Activated CD8-positive, alpha-beta memory T cell treated with anti-CD3 and anti-CD28 coated beads, Interleukin-2, amount 10 ng/mL, durations not matched to agents 7 days and 5 days (primary cell): Measurements from ENCODE around the gene CTPS1. TPM values are rescaled to one million over a fixed set of nuclear protein-coding genes. Genes with fewer than 3 reads are reported as not detected.

Experiments
- ATAC-seq: fragments of 150-1000 bp; cut with Tn5 transposase; one replicate; pipeline ENCODE4 v1.10.0; 2021; ENCODE audit warnings: moderate library complexity
- CTCF ChIA-PET: fragments of 350-600 bp; sonication (Branson Sonifier 250); formaldehyde crosslinking; loops from one replicate; lab custom pipeline; 2021; ENCODE audit warnings: antibody characterized with exemption; lab: Charles Lee
- DNase-seq: peaks from one replicate; pipeline ENCODE4 v3.0.0-alpha.2; 2020
- H3K27ac Mint-ChIP-seq: one replicate; pipeline ENCODE4 v1.8.0; 2021; ENCODE audit warnings: mild to moderate bottlenecking, mixed read lengths
- H3K27me3 Mint-ChIP-seq: one replicate; pipeline ENCODE4 v1.8.0; 2021; ENCODE audit warnings: mixed read lengths
- H3K36me3 Mint-ChIP-seq: one replicate; pipeline ENCODE4 v1.8.0; 2021; ENCODE audit warnings: mild to moderate bottlenecking, mixed read lengths
- H3K4me1 Mint-ChIP-seq: one replicate; pipeline ENCODE4 v1.8.0; 2021; ENCODE audit warnings: mixed read lengths
- H3K4me3 Mint-ChIP-seq: one replicate; pipeline ENCODE4 v1.8.0; 2021; ENCODE audit warnings: mild to moderate bottlenecking, moderate library complexity, mixed read lengths
- H3K9me3 Mint-ChIP-seq: one replicate; pipeline ENCODE4 v1.8.0; 2022; ENCODE audit warnings: low read depth, mixed read lengths
- total RNA-seq, 2 experiments: library from RNA; stranded (reverse); gene quantifications; one replicate each; pipeline ENCODE4 v1.2.3, GENCODE V29; 2021

CTPS1 gene
- total RNA-seq, 2 experiments from 2014 or later: 77.1 to 94.1 TPM

- no peaks in the 10 kb centered on the region for H3K4me1 Mint-ChIP-seq
- DNase-seq (no peak), ATAC-seq (no peak)
- CTCF ChIA-PET: no interaction called here
- H3K27me3 Mint-ChIP-seq: no peaks in the 10 kb centered on the region
- H3K27ac Mint-ChIP-seq: no peak overlapping the region
- H3K4me3 Mint-ChIP-seq: no peak overlapping the region
- H3K36me3 Mint-ChIP-seq: peaks cover 44% of the 10 kb centered on the region
- H3K9me3 Mint-ChIP-seq: no peaks in the 10 kb centered on the region
Measured at GRCh38 chr1:41013024-41013423, 33.5 kb downstream of the CTPS1 start.

- H3K9me3 Mint-ChIP-seq: no peaks in the 10 kb centered on the region
- peaks cover 36% of the 10 kb centered on the region for H3K36me3 Mint-ChIP-seq
- DNase-seq: no peak
- no peaks in the 10 kb centered on the region for H3K27me3 Mint-ChIP-seq
- ATAC-seq: no peak
- H3K4me3 Mint-ChIP-seq: no peak overlapping the region
- H3K27ac Mint-ChIP-seq: no peak overlapping the region
- no peaks in the 10 kb centered on the region for H3K4me1 Mint-ChIP-seq
- CTCF ChIA-PET: no interaction called here
Measured at GRCh38 chr1:41013796-41014195, 34.3 kb downstream of the CTPS1 start.

- ATAC-seq: no peak
- no peaks in the 10 kb centered on the region for H3K4me1 Mint-ChIP-seq
- DNase-seq: no peak
- H3K4me3 Mint-ChIP-seq: no peak overlapping the region
- H3K27me3 Mint-ChIP-seq: no peaks in the 10 kb centered on the region
- no peaks in the 10 kb centered on the region for H3K9me3 Mint-ChIP-seq
- CTCF ChIA-PET: no interaction called here
- H3K36me3 Mint-ChIP-seq: peaks cover 31% of the 10 kb centered on the region
- peak overlapping the region; percentile 12 for H3K27ac Mint-ChIP-seq
Measured at GRCh38 chr1:41014871-41015270, 35.4 kb downstream of the CTPS1 start.

GRCh38 chr1:41015281-41015896 is 35.9 kb downstream of the CTPS1 start:
- Mint-ChIP-seq H3K36me3 (peaks cover 26% of the 10 kb centered on the region), H3K27me3 (no peaks in the 10 kb centered on the region), H3K4me3 (no peak overlapping the region), H3K27ac (peak overlapping the region; percentile 30), H3K9me3 (no peaks in the 10 kb centered on the region), H3K4me1 (no peaks in the 10 kb centered on the region)
- DNase-seq: no peak
- CTCF ChIA-PET: no interaction called here
- ATAC-seq: no peak

GRCh38 chr1:41015897-41016470 is 36.5 kb downstream of the CTPS1 start:
- H3K36me3 Mint-ChIP-seq: peaks cover 23% of the 10 kb centered on the region
- CTCF ChIA-PET: no interaction called here
- no peaks in the 10 kb centered on the region for H3K9me3 Mint-ChIP-seq
- peak overlapping the region; percentile 30 for H3K27ac Mint-ChIP-seq
- no peak overlapping the region for H3K4me3 Mint-ChIP-seq
- DNase-seq (no peak), ATAC-seq (no peak)
- H3K4me1 Mint-ChIP-seq: no peaks in the 10 kb centered on the region
- H3K27me3 Mint-ChIP-seq: no peaks in the 10 kb centered on the region

GRCh38 chr1:41017141-41018017 is 37.9 kb downstream of the CTPS1 start:
- DNase-seq: no peak
- no peak for ATAC-seq
- Mint-ChIP-seq H3K4me3 (no peak overlapping the region), H3K27me3 (no peaks in the 10 kb centered on the region), H3K36me3 (peaks cover 12% of the 10 kb centered on the region), H3K4me1 (peaks cover 3% of the 10 kb centered on the region), H3K9me3 (no peaks in the 10 kb centered on the region), H3K27ac (no peak overlapping the region)
- CTCF ChIA-PET: no interaction called here

GRCh38 chr1:41018018-41018410 is 38.5 kb downstream of the CTPS1 start:
- no peak overlapping the region for H3K27ac Mint-ChIP-seq
- ATAC-seq: no peak
- H3K4me1 Mint-ChIP-seq: peaks cover 3% of the 10 kb centered on the region
- no peaks in the 10 kb centered on the region for H3K27me3 Mint-ChIP-seq
- CTCF ChIA-PET: no interaction called here
- H3K9me3 Mint-ChIP-seq: no peaks in the 10 kb centered on the region
- no peak overlapping the region for H3K4me3 Mint-ChIP-seq
- H3K36me3 Mint-ChIP-seq: peaks cover 8% of the 10 kb centered on the region
- no peak for DNase-seq

- CTCF ChIA-PET: no interaction called here
- ATAC-seq (no peak), DNase-seq (no peak)
- no peaks in the 10 kb centered on the region for H3K9me3 Mint-ChIP-seq
- peaks cover 8% of the 10 kb centered on the region for H3K36me3 Mint-ChIP-seq
- no peak overlapping the region for H3K27ac Mint-ChIP-seq
- H3K27me3 Mint-ChIP-seq: no peaks in the 10 kb centered on the region
- H3K4me3 Mint-ChIP-seq: no peak overlapping the region
- H3K4me1 Mint-ChIP-seq: peaks cover 3% of the 10 kb centered on the region
Measured at GRCh38 chr1:41019353-41019745, 39.9 kb downstream of the CTPS1 start.

- no peaks in the 10 kb centered on the region for H3K27me3 Mint-ChIP-seq
- peaks cover 3% of the 10 kb centered on the region for H3K4me1 Mint-ChIP-seq
- ATAC-seq (no peak), DNase-seq (no peak)
- CTCF ChIA-PET: no interaction called here
- H3K4me3 Mint-ChIP-seq: no peak overlapping the region
- peaks cover 6% of the 10 kb centered on the region for H3K36me3 Mint-ChIP-seq
- H3K27ac Mint-ChIP-seq: no peak overlapping the region
- no peaks in the 10 kb centered on the region for H3K9me3 Mint-ChIP-seq
Measured at GRCh38 chr1:41020109-41020576, 40.6 kb downstream of the CTPS1 start.

- no peaks in the 10 kb centered on the region for H3K27me3 Mint-ChIP-seq
- H3K9me3 Mint-ChIP-seq: no peaks in the 10 kb centered on the region
- ATAC-seq: no peak
- no peak overlapping the region for H3K4me3 Mint-ChIP-seq
- H3K4me1 Mint-ChIP-seq: peaks cover 5% of the 10 kb centered on the region
- H3K27ac Mint-ChIP-seq: no peak overlapping the region
- no peak for DNase-seq
- H3K36me3 Mint-ChIP-seq: peaks cover 6% of the 10 kb centered on the region
- CTCF ChIA-PET: interaction anchor here (0.9 kb wide), 1 partner anchor 16 kb away, joined by 3 read pairs; no protein-coding TSS in a partner anchor
Measured at GRCh38 chr1:41020654-41021053, 41.2 kb downstream of the CTPS1 start.

- Mint-ChIP-seq H3K36me3 (peaks cover 3% of the 10 kb centered on the region), H3K27me3 (no peaks in the 10 kb centered on the region), H3K27ac (peak within 1 kb of the TSS; percentile 47), H3K4me3 (no peak within 1 kb of the TSS), H3K9me3 (no peaks in the 10 kb centered on the region), H3K4me1 (peaks cover 10% of the 10 kb centered on the region)
- CTCF ChIA-PET: interaction anchor here (0.6 to 0.9 kb wide), 2 partner anchors 17 to 1810 kb away, joined by 3 read pairs; no protein-coding TSS in a partner anchor
- ATAC-seq (no peak), DNase-seq (no peak)
Measured at GRCh38 chr1:41021526-41022308, 42.2 kb downstream of the CTPS1 start, which contains the start of gene SLFNL1. Gene SLFNL1 (minus strand): TSS chr1:41021725. CDS start chr1:41020660, 1,065 bp downstream.

- Mint-ChIP-seq H3K27ac (no peak overlapping the region), H3K36me3 (peaks cover 3% of the 10 kb centered on the region), H3K27me3 (no peaks in the 10 kb centered on the region), H3K4me3 (no peak overlapping the region), H3K9me3 (no peaks in the 10 kb centered on the region), H3K4me1 (peaks cover 10% of the 10 kb centered on the region)
- DNase-seq: no peak
- ATAC-seq: no peak
- CTCF ChIA-PET: interaction anchor here (0.6 kb wide), 1 partner anchor 1809 kb away, joined by 3 read pairs; no protein-coding TSS in a partner anchor
Measured at GRCh38 chr1:41022424-41022823, 42.9 kb downstream of the CTPS1 start.
